ENCODE results near the gene APOBEC3G.

DNA sequence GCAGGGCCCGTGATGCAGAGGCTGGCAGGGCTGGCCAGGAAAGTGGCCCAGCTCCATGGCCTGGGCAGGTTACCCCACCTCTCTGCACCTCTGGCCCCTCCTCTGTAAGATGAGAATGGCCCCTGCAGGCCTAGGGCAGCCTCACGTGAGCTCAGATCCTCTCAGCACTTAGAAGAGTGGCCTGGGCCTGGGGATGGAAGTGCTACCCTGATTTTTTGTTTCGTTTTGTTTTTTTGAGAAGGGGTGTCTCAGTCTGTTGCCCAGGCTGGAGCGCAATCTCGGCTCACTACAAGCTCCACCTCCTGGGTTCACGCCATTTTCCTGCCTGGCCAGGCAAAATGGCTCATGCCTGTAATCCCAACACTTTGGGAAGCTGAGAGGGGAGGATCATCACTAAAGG, 21.0 kb downstream of the APOBEC3G start:
- TF ChIP-seq, protein P1, sequence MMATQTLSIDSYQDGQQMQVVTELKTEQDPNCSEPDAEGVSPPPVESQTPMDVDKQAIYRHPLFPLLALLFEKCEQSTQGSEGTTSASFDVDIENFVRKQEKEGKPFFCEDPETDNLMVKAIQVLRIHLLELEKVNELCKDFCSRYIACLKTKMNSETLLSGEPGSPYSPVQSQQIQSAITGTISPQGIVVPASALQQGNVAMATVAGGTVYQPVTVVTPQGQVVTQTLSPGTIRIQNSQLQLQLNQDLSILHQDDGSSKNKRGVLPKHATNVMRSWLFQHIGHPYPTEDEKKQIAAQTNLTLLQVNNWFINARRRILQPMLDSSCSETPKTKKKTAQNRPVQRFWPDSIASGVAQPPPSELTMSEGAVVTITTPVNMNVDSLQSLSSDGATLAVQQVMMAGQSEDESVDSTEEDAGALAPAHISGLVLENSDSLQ (IDR thresholded peaks at IDR 0.05), result no peak
- TF ChIP-seq CTBP1 (IDR thresholded peaks at IDR 0.05; ENCODE audit: borderline replicate concordance) (no peak), FOXM1 (IDR thresholded peaks at IDR 0.05; ENCODE audit: borderline replicate concordance) (no peak), ARNT (IDR thresholded peaks at IDR 0.05) (no peak), SP1 (IDR thresholded peaks at IDR 0.05) (no peak), L3MBTL2 (conservative IDR thresholded peaks at IDR 0.05) (no peak)

Measured in HEK293T (cell line).